Right lobe of liver (tissue), 4 donors: ENCODE results near the gene TTC28.

Source experiments
- POLR2A ChIP-seq: fragments of 450-650 bp; IDR thresholded peaks from one replicate; pipeline ENCODE4 v1.6.1; 2017; ENCODE audit warnings: antibody characterized with exemption, mild to moderate bottlenecking
- TF ChIP-seq, protein P1 (sequence below), 4 donors: fragments of 200-600 bp in 3 of 4; fragments of 450-650 bp in 1 of 4; IDR thresholded peaks; one replicate each; pipeline versions ENCODE4 v1.5.1 to v1.8.0; 2016 to 2022; ENCODE audit warnings: antibody characterized with exemption in 4 of 4, mild to moderate bottlenecking in 2 of 4
- donor health status: DM: no; HTN: no; CAD: no.
- donor health status: DM: no; HTN: no; CAD: no.
- donor health status: DM: no; HTN: yes; CAD: no.

DNA sequence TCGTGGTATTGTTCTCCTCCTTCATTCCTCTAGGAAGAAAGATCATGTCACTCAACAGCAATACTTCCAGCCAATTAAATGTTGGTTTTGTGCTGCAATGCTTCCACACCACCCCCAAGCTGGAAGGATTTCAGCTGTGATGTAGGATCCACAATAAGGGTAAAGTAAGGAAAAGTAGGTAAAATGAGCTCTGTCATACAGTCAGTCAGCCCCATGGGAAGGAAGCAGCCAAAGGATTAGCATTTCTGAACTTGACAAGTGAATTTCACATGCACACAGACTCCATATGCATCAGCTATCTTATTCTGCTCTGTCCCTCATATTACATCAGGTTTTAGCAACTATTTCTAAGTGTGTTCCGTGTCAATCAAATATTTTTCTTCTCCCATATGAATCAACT lies 197.9 kb downstream of the TTC28 start:
- TF ChIP-seq, protein P1, sequence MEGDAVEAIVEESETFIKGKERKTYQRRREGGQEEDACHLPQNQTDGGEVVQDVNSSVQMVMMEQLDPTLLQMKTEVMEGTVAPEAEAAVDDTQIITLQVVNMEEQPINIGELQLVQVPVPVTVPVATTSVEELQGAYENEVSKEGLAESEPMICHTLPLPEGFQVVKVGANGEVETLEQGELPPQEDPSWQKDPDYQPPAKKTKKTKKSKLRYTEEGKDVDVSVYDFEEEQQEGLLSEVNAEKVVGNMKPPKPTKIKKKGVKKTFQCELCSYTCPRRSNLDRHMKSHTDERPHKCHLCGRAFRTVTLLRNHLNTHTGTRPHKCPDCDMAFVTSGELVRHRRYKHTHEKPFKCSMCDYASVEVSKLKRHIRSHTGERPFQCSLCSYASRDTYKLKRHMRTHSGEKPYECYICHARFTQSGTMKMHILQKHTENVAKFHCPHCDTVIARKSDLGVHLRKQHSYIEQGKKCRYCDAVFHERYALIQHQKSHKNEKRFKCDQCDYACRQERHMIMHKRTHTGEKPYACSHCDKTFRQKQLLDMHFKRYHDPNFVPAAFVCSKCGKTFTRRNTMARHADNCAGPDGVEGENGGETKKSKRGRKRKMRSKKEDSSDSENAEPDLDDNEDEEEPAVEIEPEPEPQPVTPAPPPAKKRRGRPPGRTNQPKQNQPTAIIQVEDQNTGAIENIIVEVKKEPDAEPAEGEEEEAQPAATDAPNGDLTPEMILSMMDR (IDR thresholded peaks at IDR 0.05) = no peak
- no peak for TF ChIP-seq POLR2A
